Hematopoietic multipotent progenitor cell treated with erythropoietin and hydrocortisone succinate and interleukin-3 and kit ligand, for 17 days (in vitro differentiated cells): ENCODE results near the gene ASPRV1.

ENCODE experiments used
- DNase-seq: peaks from one replicate; pipeline ENCODE4 v3.0.0-alpha.2; 2015; ENCODE audit warnings: low spot score

The ASPRV1 gene

DNA sequence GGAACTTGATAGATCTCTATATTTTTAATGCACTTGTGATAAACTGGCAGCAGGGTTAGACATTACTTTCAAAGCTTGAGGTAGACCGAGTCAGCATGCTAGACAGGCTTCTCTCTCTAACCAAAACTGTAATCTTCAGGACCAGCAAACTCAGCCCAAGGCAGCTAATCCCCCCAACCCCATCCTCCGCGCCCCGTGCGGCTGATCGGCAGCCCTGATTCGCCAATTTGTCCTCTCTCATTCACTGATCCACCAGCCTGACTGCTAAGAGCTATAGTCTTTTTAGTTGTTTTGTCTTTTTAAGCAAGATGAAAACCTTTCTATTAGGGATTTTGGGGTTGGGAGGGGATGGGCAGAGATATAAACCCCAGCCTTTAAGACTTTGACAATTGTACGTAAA is 20.7 kb downstream of the ASPRV1 start:
- DNase-seq, result no peak

DNA sequence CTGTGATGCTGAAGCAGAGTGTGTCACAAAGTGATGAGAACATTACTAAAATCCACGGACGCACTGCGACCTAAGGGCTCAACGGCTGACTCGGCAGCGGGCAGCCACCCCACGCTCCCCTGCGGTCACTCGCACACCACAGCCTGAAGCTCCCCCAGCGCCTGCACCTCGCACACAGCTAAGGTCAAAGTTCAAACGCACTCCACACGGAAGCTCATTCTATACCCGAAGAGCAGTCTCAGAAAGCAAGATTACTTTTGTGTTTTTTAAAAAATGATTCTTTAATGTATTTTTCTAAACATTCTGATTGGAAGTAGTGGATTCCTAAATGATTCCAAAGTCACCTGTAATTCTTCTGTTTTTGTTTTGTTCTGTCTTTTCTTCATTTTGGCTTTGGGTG is 21.7 kb downstream of the ASPRV1 start:
- DNase-seq, result no peak

GRCh38 chr2:69937968-69938367 is 23.5 kb downstream of the ASPRV1 start:
- DNase-seq, result no peak

- no peak for DNase-seq
These were observed 24.5 kb downstream of the ASPRV1 start for GRCh38 chr2:69936906-69937305.

- DNase-seq, result no peak
These were observed 26.4 kb downstream of the ASPRV1 start for GRCh38 chr2:69935011-69935410.

DNA sequence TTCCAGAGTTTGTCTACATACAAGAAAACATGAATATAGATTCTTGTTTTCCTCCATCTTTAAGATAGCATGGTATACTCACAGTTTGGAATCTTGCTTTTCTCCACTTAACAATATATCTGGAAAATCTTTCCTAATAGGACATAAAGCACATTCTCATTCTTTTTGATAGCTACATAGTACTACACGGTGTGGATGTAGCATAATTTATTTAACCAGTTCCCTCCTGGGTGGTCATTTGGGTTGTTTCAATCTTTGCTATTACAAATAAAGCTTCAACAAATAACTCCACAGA is 26.9 kb downstream of the ASPRV1 start:
- no peak for DNase-seq

- DNase-seq, result no peak
These were observed 27.4 kb downstream of the ASPRV1 start for GRCh38 chr2:69933839-69934613.

DNA sequence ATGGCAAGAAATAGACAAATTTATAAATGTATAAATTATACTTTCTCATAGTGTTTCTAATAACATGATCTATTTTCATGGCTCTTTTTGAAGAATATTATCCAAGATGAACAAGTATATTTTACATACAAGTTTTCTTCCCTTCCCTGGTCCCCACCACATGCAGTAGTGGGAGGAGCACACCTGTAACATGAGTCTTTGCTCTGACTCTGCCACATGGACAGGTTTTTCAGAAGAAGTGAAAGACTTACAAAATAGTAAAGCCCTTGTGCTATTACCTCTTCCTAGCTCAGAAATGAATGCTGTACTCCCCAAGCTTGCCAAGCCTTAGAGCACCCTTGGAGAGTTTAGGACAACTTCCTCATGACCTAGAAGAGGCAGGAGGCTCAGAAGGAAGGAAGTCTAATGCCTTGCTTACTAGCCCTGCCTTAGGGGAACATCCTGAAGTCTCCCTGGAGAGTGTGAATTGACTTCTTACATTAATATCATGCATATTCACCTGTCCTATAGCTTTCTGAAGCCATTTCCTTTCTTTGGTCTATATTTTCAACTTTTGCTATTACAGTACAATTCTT is 28.1 kb downstream of the ASPRV1 start:
- no peak for DNase-seq

DNA sequence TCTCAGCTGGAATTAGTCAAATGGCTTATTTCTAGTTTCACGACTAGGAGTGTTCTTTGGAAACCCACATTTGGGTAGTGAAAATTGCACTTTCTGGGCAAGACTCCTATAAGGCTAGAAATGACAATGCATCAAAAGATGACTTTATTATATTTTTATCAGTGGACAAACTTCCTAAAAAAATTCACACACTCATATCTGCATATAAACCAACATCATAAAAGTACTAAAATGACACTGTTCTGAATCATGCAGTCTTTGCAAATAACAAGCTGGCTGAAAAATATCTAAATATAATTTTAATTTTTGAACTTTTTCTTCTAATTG is 28.9 kb downstream of the ASPRV1 start:
- DNase-seq, result no peak

DNA sequence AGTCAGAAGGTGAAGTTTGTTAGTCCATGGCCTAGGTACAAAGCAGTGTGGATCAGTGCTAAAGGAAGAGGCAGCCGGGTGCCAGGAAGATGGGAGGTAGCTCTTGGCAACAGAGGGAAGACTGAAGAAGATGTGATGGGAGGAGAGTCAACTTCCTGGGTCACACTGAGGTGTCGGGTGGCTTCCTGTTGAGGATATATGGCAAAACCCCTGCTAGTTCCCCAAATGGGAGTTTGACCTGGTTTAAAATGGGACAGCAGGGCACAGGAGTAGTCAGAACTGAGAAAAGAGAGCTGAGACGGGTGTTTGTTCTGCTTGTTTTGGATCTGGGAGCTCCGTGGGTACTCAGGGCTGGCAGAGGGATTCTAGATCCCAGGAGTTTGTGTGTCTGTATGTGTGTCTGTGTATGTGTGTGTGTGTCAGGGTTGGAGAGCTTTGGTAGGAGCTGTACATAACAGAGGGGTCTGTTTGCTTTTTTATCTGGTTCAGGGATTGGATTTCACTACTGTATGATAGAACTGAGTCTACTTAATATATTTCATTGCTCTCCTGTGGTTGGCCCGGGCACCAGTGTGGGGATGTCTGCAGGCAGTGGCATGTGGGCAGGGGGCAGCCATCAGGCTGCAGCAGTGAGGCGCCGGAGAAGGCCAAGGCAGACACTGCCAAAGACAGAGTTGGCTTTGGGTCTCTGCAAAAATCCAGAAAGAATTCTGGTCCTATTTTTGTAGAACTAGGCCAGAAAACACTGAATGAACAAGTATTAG is 29.4 kb downstream of the ASPRV1 start:
- no peak for DNase-seq

- no peak for DNase-seq
These were observed 34.4 kb downstream of the ASPRV1 start for GRCh38 chr2:69926849-69927515.

DNA sequence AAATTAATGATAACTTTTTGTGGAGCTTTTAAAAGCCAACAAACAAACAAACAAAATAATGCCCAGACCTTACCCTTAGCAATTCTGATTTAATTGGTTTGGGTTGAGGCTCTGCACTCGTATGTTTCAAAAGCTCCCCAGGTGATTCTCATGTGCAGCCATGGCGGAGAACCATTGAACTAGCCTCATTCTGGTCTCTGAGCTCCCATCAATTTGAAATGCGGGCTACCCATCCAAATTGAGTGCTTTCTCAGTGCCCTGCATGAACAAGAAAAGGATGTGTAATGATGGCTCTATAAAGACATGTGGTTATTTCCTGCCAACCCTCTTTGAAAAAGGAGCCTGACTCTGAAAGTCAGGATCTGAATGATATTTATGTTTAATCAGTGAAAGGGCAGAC is 38.3 kb downstream of the ASPRV1 start:
- DNase-seq, result no peak

- DNase-seq, result no peak
These were observed 43.0 kb downstream of the ASPRV1 start for GRCh38 chr2:69918401-69918800.

DNA sequence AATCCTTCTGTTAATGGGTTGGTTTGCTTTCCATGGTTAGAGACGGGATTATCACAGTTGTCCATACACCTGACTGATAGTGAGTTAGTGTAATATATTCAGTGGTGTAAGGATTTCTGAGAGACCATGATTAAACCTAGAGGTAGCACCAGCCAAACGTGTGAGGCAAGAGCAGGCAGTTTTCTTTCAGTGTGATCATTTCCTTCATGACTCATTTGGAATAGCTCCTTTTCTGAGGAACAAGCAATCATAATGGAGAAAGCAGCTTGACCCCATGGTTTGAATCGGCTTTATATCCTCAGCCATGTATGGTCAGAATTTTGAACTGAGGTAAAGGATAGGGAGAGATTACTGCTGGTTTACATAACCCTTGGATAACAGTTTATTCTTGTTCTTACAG is 43.6 kb downstream of the ASPRV1 start:
- DNase-seq, result peak; percentile 27

GRCh38 chr2:69916106-69916505 is 45.3 kb downstream of the ASPRV1 start:
- peak; percentile 20 for DNase-seq

DNA sequence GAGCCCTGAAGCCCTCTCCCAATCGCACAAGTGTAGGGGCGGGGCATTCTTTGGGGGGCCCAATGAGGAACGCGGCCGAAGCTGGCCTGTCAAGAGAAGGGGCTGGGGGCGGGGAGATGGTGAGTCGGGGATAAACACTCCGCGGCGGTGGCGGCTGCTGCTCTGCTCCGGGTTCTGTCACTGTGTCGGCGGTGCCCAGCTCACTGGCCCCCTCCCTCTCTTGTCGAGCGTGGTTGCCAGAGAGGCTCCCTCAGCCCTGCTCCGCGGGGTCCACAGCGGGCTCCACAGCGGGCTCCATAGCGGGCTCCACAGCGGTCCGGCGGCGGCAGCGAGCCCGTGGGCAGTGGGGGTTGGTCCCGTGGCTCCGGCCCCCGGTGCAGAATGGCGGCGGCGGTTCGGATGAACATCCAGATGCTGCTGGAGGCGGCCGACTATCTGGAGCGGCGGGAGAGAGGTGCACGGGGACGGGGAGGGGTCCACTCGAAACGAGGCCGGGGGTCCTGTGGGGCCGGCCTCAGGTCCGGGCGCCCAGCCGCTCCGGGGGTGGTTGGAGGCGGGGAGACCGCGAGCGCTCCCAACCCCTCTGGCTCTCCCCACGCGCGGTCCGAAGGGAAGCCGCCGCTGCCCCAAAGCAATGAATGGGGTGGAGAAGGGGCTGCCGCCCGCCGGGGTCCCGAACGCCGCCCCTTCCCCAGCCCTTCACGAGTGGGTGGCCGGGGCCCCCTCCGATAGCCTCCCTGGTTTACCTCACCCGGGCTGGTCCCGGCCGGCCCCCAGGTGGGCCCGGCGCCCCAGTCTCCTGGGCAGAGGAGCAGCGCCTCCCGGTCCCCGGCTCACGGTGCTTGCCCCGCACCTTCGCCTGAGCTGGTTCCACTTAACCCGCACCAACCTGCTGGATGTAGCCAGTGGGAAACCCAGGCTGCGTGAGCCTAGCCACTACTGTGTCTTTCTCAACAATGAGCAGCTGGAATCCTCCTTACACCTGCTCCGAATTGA is 46.2 kb downstream of the ASPRV1 start, which contains the start of gene MXD1:
MXD1 (plus strand) TSS at position 160 of the 996 bp plus-strand sequence; CDS start at position 382, 222 bp downstream.
- DNase-seq, result peak; percentile 47

DNA sequence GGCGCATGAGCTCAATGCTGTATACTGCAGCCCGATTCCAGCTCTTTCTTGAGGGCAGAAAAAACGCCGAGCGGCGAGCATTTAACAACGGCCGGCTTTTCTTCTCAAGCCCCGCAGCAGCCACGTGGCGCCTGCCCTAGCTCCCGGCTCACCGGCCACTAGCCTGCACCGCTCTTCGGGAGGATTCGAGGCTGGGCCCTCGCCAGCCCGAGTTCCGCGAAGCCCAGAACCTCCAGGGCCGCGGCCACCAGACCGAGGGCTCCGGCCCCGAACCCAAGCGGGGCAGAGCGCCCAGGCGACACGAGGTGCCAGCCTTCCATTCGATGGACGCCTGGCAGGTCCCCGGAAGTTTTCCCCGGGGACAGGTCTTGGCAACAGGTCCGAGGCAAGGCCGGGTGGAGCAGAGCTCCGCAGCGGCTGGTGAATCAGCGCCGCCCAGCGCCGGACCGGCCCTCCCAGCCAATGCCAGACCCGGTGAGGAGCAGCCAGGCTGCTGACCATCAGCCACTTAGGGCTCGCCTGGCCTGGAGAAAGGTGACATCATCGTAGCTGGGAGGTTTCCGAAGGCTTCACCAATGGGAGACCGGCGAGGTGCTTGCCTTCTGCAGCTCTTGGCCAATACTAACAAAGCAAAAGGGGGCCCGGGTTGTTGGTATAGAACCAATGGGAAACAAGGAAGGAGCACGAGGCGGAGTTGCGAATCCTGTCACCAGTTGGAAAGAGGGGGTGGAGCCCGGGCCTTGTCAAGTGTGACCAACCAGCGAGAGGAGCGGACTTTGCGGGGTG is 47.1 kb downstream of the ASPRV1 start:
- DNase-seq, result peak; percentile 100

- peak; percentile 83 for DNase-seq
These were observed 49.4 kb downstream of the ASPRV1 start for GRCh38 chr2:69911985-69912563.
